Measurements from ENCODE around the gene SLX1A.
"Not testable (repeated sequence)": the region's sequence is repeated elsewhere in the genome, so short reads cannot be mapped to it uniquely, and the experiment has no call there.

Gene SLX1A

GRCh38 chr16:30185683-30186421 is 7.8 kb upstream of the SLX1A start:
- no peak for TF ChIP-seq CTCF (IDR thresholded peaks at IDR 0.05; ENCODE audit: low read depth, low read length)
- no peak for DNase-seq (ENCODE audit: extremely low read depth, low read depth)

- TF ChIP-seq CTCF (IDR thresholded peaks at IDR 0.05; ENCODE audit: low read depth, low read length) = no peak
- no peak for DNase-seq (ENCODE audit: extremely low read depth, low read depth)
Observed at GRCh38 chr16:30186444-30186781, 7.3 kb upstream of the SLX1A start.

GRCh38 chr16:30186782-30187555 is 6.7 kb upstream of the SLX1A start:
- no peak for DNase-seq (ENCODE audit: extremely low read depth, low read depth)
- peak; percentile 70 for TF ChIP-seq CTCF (IDR thresholded peaks at IDR 0.05; ENCODE audit: low read depth, low read length)

GRCh38 chr16:30187556-30187865 is 6.2 kb upstream of the SLX1A start:
- DNase-seq (ENCODE audit: extremely low read depth, low read depth) = no peak
- TF ChIP-seq CTCF (IDR thresholded peaks at IDR 0.05; ENCODE audit: low read depth, low read length) = no peak

GRCh38 chr16:30187971-30188561 is 5.6 kb upstream of the SLX1A start:
- no peak for TF ChIP-seq CTCF (IDR thresholded peaks at IDR 0.05; ENCODE audit: low read depth, low read length)
- no peak for DNase-seq (ENCODE audit: extremely low read depth, low read depth)

- not testable (repeated sequence) for DNase-seq (ENCODE audit: extremely low read depth, low read depth)
Observed at GRCh38 chr16:30191158-30191557, 2.5 kb upstream of the SLX1A start.

GRCh38 chr16:30193098-30193497 is 577 bp upstream of the SLX1A start:
- not testable (repeated sequence) for DNase-seq (ENCODE audit: extremely low read depth, low read depth)

- not testable (repeated sequence) for DNase-seq (ENCODE audit: extremely low read depth, low read depth)
Observed at GRCh38 chr16:30194172-30194925, 674 bp downstream of the SLX1A start.

GRCh38 chr16:30197001-30197400 is 3.3 kb downstream of the SLX1A start:
- DNase-seq (ENCODE audit: extremely low read depth, low read depth) = not testable (repeated sequence)

GRCh38 chr16:30199049-30199448 is 5.4 kb downstream of the SLX1A start, which contains the start of gene SULT1A3:
Gene SULT1A3 (plus strand): TSS chr16:30199255. CDS start chr16:30200729, 1,474 bp downstream.
- not testable (repeated sequence) for DNase-seq (ENCODE audit: extremely low read depth, low read depth)

- not testable (repeated sequence) for DNase-seq (ENCODE audit: extremely low read depth, low read depth)
Observed at GRCh38 chr16:30199608-30200343, 6.1 kb downstream of the SLX1A start.

- DNase-seq (ENCODE audit: extremely low read depth, low read depth) = not testable (repeated sequence)
Observed at GRCh38 chr16:30205541-30206236, 12.0 kb downstream of the SLX1A start.
